HT-29 (cell line): ENCODE data around the gene PSMD4. TPM values are rescaled to one million over a fixed set of nuclear protein-coding genes. Genes with fewer than 3 reads are reported as not detected.
"Not testable (repeated sequence)": the region's sequence is repeated elsewhere in the genome, so short reads cannot be mapped to it uniquely, and the experiment has no call there.

Source experiments
- DNase-seq: peaks from one replicate; pipeline ENCODE4 v3.0.0-alpha.2; 2015; ENCODE audit warnings: low spot score
- total RNA-seq: library from RNA; depleted of rRNA; stranded (reverse); fragments of >200 nt; shearing (Covaris generic); gene quantifications from 2 replicates; pipeline ENCODE4 v1.2.3, GENCODE V29; 2014

PSMD4 gene
- total RNA-seq, 1 experiment from 2014 or later: 190 TPM

- DNase-seq: no peak
Observed at GRCh38 chr1:151273924-151274466, 19.5 kb downstream of the PSMD4 start.

- DNase-seq: not testable (repeated sequence)
Observed at GRCh38 chr1:151275341-151275740, 20.8 kb downstream of the PSMD4 start.

- no peak for DNase-seq
Observed at GRCh38 chr1:151277249-151277648, 22.7 kb downstream of the PSMD4 start.

GRCh38 chr1:151281225-151281968 lies 26.9 kb downstream of the PSMD4 start:
- peak; percentile 97 for DNase-seq

- peak; percentile 99 for DNase-seq
Observed at GRCh38 chr1:151281969-151282882, 27.7 kb downstream of the PSMD4 start, which contains the start of gene ZNF687. ZNF687 (plus strand) TSS chr1:151282299; CDS start chr1:151286292, 3,993 bp downstream.

GRCh38 chr1:151282883-151283725 lies 28.6 kb downstream of the PSMD4 start:
- peak; percentile 45 for DNase-seq

GRCh38 chr1:151284013-151284577 lies 29.6 kb downstream of the PSMD4 start:
- DNase-seq: no peak

- no peak for DNase-seq
Observed at GRCh38 chr1:151286619-151287340, 32.2 kb downstream of the PSMD4 start.

GRCh38 chr1:151287341-151287699 lies 32.8 kb downstream of the PSMD4 start:
- DNase-seq: no peak

- no peak for DNase-seq
Observed at GRCh38 chr1:151287767-151288500, 33.4 kb downstream of the PSMD4 start.

- DNase-seq: no peak
Observed at GRCh38 chr1:151288502-151288901, 34.0 kb downstream of the PSMD4 start.

- DNase-seq: no peak
Observed at GRCh38 chr1:151289080-151289935, 34.8 kb downstream of the PSMD4 start.

- no peak for DNase-seq
Observed at GRCh38 chr1:151289991-151290708, 35.6 kb downstream of the PSMD4 start.

GRCh38 chr1:151290709-151291303 lies 36.3 kb downstream of the PSMD4 start:
- no peak for DNase-seq

GRCh38 chr1:151292207-151293030 lies 37.9 kb downstream of the PSMD4 start:
- DNase-seq: no peak

GRCh38 chr1:151293093-151293492 lies 38.6 kb downstream of the PSMD4 start:
- DNase-seq: no peak
